Lower leg skin (tissue), 4 donors: ENCODE measurements around the gene PDE8A. TPM values are rescaled to one million over a fixed set of nuclear protein-coding genes. Genes with fewer than 3 reads are reported as not detected.

Experiments used
- DNase-seq, 2 donors: peaks; one replicate each; pipeline ENCODE4 v3.0.0-alpha.2; 2019; ENCODE audit warnings: low spot score in 2 of 2
- H3K4me3 ChIP-seq: fragments of 200-600 bp; sonication (generic); 2 replicates; pipeline ENCODE4 v1.5.1; 2017; ENCODE audit warnings: mild to moderate bottlenecking, low read depth; ENCODE audit not compliant: poor library complexity, severe bottlenecking
- CTCF ChIP-seq, 3 donors: fragments of 450-650 bp; IDR thresholded peaks; one replicate each; pipeline ENCODE4 v1.5.1; 2016; ENCODE audit warnings: antibody characterized with exemption in 3 of 3, mild to moderate bottlenecking in 3 of 3, moderate library complexity in 2 of 3
- POLR2A ChIP-seq, 2 donors: fragments of 450-650 bp; IDR thresholded peaks; one replicate each; pipeline ENCODE4 v1.6.1; 2016 to 2017; ENCODE audit warnings: antibody characterized with exemption in 2 of 2, mild to moderate bottlenecking in 1 of 2, moderate library complexity in 1 of 2
- WGBS, 2 donors: methylation state at CpG; one replicate each; pipeline ENCODE4 v1.1.5; 2018; 5-methylcytosine and 5-hydroxymethylcytosine counted together
- intact Hi-C: fragments of 100-400 bp; cut with DNase I; formaldehyde crosslinking; loops from one replicate; pipeline ENCODE4 v1.15.0; 2023; ENCODE audit warnings: low total_unique reads
- total RNA-seq, 4 donors: library from RNA; depleted of rRNA; stranded (reverse); fragments of >200 nt; gene quantifications; one replicate each; pipeline ENCODE4 v1.1.0, GENCODE V29; 2016

The PDE8A gene
- total RNA-seq, 4 donors from 2014 or later, result 14.7 to 23.1 (median 19.4) TPM

- DNase-seq, result no peak
- H3K4me3 ChIP-seq, result no peak overlapping the region
- TF ChIP-seq CTCF (IDR thresholded peaks at IDR 0.05) (no peak), POLR2A (IDR thresholded peaks at IDR 0.05) (no peak)
- 52 to 64% methylated on average over 2 of the region's 2 CpGs for WGBS, 2 donors
- intact Hi-C loops, result no loop called here
Measured at GRCh38 chr15:85026304-85027032, 44.8 kb downstream of the PDE8A start.

GRCh38 chr15:85027033-85027380, 45.4 kb downstream of the PDE8A start:
- intact Hi-C loops, result no loop called here
- no peak for DNase-seq
- no peak for TF ChIP-seq CTCF (IDR thresholded peaks at IDR 0.05)
- no peak for TF ChIP-seq POLR2A (IDR thresholded peaks at IDR 0.05)
- H3K4me3 ChIP-seq, result no peak overlapping the region

GRCh38 chr15:85027421-85027820, 45.8 kb downstream of the PDE8A start:
- no peak for DNase-seq
- intact Hi-C loops, result no loop called here
- no peak overlapping the region for H3K4me3 ChIP-seq
- no peak for TF ChIP-seq POLR2A (IDR thresholded peaks at IDR 0.05)
- TF ChIP-seq CTCF (IDR thresholded peaks at IDR 0.05), result no peak
- WGBS, 2 donors, result 81 to 84% methylated on average over 4 of the region's 4 CpGs

GRCh38 chr15:85028416-85028815, 46.8 kb downstream of the PDE8A start:
- intact Hi-C loops, result no loop called here
- WGBS, 2 donors, result 95 to 96% methylated on average over 5 to 6 of the region's 6 CpGs

GRCh38 chr15:85029221-85029620, 47.6 kb downstream of the PDE8A start:
- intact Hi-C loops, result no loop called here
- H3K4me3 ChIP-seq, result no peak overlapping the region
- WGBS, 2 donors, result 91 to 94% methylated on average over 5 of the region's 5 CpGs
- no peak for DNase-seq
- TF ChIP-seq POLR2A (IDR thresholded peaks at IDR 0.05), result no peak
- no peak for TF ChIP-seq CTCF (IDR thresholded peaks at IDR 0.05)

More at GRCh38 chr15:85028416-85028815, 46.8 kb downstream of the PDE8A start:
- TF ChIP-seq POLR2A (IDR thresholded peaks at IDR 0.05), result no peak
- DNase-seq, result no peak
- H3K4me3 ChIP-seq, result no peak overlapping the region

GRCh38 chr15:85030301-85030929, 48.8 kb downstream of the PDE8A start:
- TF ChIP-seq POLR2A (IDR thresholded peaks at IDR 0.05) (no peak), CTCF (IDR thresholded peaks at IDR 0.05) (no peak)
- no peak for DNase-seq
- WGBS, 2 donors, result 64 to 65% methylated on average over 1 of the region's 1 CpG
- no peak overlapping the region for H3K4me3 ChIP-seq
- intact Hi-C loops, result no loop called here
